HG03571 (cell line): Measurements from ENCODE around the gene BPIFB6.

Source experiments
- ATAC-seq: cut with Tn5 transposase; IDR thresholded peaks from one replicate; pipeline ENCODE4 v1.9.1; 2021; ENCODE audit not compliant: unreplicated experiment

BPIFB6 gene

DNA sequence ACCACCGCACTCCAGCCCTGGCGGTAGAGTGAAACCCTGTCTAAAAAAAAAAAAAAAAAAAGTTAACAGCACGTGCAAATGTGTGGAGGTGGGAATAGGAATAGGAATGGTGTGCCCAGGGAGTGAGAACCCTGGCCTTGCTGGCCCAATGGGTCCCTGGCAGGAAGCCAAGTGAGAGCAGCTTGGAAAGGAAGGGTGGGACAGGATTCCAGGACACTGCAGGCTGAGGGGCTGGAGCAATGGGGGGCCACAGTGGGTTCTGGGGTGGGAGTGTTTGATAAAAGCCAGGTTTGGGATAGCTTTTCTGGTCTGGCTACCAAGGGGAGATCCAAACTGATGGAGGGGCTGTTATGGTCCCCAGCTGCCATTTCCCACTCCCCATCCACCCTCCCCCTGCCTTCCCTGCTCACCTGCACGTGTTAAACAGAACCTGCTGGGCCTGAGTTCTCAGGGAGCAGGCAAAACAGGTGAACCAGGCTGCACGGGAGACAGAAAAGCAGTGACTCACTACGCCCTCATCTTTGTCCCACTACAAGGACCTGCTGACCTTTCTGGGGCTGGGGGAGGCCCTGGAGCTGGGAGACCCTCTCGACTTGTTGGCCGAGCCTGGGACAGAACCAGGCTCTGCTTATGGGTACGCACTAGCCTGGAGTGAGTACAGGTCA lies 30.5 kb upstream of the BPIFB6 start:
- no peak for ATAC-seq

DNA sequence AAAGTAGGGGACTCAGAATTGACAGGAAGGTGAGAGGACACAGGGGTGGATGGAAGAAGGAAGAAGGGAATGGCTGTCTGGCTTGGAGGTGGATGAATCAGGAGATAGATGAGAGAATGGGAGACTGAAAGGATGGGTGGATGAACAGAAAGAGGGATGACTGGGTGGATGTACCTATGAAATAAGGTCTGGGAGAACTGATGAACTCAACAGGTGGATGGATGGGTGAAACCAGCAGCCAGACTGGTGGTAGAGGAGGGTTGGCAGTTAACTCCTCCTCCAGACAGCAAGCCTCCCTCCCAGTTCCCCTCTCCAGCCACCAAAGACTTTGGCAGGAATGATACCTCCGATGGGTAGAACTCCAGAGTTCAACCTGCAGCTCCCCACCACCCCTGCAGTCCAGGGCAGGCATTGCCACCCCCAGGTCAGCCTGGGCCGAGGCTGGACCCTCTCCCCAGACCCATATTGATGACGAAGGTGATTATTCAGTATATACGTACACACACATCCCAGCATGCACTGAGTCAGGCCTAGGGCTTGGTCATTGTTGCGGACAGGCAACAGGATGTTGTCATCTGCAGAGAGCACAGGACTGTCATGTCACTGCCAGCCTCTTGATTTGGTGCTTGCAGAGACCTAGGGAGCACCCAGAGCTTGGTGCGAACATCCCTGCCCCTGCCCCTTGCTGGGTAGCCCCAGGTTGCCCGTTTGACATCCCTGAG lies 29.2 kb upstream of the BPIFB6 start:
- no peak for ATAC-seq

DNA sequence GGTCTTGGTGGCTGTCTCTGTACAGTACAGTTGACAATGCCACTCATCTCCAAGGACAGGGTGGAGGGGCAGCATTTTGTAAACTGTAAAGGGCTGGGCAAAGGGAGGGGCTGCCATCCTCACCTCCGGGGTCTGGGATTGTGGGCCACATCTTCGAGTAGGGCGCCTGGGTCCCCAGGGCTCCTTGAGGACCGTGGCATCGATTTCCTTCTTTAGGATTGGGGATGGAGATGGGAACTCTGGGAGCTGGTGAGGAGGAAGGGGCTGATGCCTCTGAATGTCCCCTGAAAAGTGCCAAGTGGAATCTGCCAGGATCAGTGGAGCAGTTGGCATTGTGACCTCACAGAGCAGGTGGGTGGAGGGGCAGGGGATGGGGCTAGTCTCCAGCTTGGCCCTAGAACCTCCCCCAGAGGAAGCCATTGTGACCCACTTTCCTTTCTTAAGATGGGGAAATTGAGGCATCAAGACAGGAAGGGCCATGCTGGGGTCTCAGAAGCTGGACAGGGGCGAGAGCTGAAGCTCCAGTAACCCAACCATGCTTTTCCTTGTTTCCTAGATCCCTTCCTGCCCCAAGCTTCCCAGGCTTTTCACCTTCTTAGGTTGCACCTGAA lies 27.2 kb upstream of the BPIFB6 start, which contains the start of gene SUN5:
TSS of gene SUN5 (minus strand) at position 293 of the 611 bp plus-strand sequence. CDS start at position 200, 93 bp downstream.
- ATAC-seq: no peak

DNA sequence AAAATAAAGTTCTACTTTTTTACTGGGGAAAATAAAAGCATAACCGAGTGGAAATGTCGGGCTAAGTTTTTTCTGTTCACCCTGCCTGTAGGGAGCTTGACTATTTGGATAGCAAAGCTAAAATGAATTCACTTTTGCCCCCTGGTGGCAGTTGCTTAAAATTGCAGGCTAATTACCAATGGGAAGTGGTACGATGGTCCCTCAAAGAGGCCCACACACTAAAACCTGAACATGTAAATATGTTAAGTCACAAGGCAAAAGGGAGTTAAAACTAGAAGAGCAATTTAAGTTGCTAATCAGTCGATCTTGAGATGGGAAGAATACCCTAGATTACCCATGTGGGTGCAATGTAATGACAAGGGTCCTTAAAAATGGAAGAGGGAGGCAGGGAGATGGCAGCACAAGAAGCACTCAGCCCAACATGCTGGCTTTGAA lies 26.3 kb upstream of the BPIFB6 start:
- ATAC-seq: no peak

DNA sequence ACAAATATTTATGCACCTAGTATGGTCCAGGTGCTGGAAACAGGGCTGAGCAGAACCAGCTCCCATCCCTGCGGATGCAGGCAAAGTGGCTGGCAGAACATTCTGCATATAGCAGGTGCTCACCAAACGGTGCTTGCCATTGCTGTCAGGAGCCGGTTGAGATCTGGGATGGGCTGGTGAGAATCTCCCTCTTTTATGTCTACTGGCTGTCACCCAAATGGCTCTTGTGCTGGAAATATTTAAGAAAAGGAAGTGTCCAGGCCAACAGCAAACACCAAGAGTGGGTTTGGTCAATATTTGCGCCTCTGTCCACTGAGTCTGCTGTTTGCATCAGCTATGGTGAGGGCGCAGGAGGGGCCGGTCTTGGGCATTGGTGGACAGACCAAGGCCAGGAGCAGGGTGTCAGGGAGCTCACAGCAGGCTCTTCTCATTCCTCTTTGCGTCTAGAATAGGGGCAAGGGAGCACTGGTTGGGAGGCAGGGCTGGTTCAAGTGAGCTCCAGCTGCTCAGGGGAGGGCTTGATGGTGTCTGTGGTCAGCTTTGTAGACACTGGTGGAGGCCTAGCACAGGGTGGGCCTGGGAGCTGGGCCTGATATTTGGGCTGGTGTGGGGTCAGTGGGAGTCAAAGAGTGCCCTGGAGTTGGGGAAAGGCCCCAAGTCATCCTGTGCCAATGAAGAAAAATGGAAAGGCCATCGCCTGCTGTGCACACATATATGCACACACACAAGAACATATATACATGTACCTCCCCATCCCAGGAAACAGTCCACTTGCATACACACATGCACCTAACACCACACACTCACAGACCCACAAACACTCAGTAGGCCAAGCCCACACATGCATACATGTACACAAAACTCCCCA lies 25.3 kb upstream of the BPIFB6 start:
- ATAC-seq: no peak

DNA sequence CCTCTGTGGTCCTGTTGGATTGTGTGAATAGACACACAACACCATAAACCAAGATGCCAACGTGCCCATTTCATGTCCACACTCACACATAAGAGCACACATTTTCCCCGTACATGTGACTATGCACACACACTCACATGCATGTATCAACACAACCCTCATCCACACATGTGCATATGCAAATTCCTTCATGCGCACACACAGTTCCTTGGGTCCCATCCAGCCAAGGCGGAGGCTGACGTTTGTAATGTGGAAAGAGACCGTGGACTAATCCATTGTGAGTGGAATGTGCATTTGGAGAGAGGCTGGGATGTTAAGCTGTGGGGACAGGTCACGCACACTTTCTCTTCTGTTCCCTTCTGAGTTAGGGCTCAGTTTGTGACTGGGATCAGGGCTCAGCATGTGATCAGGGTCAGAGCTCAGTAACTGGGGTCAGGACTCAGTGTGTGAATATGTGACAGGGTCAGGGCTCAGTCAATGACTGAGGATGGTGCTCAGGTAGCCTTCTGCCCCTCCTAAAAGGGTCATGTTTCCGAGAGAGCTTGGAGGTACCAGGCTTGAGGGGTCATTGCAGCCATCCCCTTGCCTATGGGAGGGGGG lies 24.6 kb upstream of the BPIFB6 start:
- ATAC-seq: no peak

DNA sequence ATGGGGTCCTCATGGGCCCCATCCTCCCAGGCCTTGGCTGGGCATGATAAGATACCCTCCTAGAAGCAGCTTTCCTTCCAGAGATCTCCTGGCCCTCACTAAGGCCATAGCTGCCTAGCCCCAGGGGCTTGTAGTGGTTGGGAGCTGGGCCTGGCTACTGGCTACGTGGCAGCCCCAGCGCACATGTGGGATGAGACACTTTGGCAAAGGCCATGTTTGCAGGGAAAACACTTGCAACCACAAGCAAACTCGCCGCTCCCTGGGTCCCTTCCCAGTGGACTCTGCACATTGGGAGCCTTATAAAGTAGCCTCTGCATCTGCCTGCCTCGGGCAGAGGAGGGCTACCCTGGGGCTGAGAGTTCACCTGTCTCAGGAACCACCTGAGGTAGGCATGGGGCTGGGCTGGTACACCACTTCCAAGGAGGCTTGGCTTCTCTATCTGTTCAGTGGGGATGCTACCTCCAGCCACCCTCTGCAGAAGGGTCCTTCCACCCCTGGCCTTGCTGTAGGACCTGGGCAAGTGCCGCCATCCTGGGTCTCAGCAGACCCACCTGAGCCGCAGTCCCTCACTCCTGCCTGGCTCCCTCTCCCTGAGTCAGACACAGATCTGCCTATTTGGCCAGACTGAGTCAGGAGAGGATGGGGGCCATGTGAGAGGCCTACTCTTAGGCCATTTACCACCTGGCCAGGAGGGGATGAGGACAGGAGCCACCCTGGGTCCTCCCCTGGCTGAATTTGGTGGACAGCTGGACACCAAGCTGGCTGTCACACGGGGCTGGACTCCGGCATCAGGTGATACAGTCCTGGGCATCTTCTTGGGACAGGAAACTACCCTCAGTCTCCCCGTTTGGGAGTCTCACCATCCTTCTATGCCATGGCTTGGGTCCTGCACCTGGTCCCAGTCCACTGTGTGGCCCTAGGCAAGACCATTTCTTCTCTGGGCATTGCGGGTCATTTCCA lies 23.8 kb upstream of the BPIFB6 start, which contains the start of gene BPIFB2:
TSS of gene BPIFB2 (plus strand) at position 329 of the 960 bp plus-strand sequence. CDS start 871 bp downstream, outside the sequence.
- ATAC-seq: no peak

DNA sequence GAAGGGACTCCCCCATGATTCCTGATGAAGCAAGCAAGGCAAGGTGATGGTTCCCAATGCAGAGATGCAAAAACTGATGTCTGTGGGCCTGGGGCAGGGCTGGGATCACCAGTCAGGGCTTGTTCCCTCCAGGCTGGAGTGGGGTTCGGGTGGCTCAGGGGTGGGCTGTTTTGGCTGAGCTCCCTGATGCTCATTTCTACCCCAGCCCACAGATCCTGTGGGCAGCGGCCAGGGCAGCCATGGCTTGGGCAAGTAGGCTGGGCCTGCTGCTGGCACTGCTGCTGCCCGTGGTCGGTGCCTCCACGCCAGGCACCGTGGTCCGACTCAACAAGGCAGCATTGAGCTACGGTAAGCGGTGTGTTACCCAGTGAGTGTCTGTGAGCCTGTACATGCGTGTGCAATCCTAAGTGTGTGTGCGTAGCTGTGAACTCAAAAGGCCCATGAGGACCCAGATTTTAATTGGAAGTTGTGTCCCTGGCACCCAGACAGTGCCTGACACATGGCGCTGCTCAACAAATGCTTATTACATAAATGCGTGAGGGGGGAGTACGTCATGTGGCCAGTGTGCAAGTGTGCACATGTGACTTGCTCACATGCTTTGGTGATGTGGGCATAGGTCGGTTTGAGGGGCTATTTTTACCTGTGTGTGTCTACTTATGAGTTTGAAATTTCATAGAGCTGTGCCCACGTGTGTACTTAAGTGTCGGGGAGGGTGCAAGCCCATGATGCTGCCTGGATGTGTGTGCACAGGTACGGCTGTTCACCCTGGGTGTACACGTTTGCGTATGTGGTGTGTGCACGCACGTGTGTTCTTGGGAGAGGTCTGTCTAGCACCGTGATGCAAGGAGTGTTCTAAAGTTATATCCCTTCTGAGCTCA lies 22.9 kb upstream of the BPIFB6 start:
- no peak for ATAC-seq

DNA sequence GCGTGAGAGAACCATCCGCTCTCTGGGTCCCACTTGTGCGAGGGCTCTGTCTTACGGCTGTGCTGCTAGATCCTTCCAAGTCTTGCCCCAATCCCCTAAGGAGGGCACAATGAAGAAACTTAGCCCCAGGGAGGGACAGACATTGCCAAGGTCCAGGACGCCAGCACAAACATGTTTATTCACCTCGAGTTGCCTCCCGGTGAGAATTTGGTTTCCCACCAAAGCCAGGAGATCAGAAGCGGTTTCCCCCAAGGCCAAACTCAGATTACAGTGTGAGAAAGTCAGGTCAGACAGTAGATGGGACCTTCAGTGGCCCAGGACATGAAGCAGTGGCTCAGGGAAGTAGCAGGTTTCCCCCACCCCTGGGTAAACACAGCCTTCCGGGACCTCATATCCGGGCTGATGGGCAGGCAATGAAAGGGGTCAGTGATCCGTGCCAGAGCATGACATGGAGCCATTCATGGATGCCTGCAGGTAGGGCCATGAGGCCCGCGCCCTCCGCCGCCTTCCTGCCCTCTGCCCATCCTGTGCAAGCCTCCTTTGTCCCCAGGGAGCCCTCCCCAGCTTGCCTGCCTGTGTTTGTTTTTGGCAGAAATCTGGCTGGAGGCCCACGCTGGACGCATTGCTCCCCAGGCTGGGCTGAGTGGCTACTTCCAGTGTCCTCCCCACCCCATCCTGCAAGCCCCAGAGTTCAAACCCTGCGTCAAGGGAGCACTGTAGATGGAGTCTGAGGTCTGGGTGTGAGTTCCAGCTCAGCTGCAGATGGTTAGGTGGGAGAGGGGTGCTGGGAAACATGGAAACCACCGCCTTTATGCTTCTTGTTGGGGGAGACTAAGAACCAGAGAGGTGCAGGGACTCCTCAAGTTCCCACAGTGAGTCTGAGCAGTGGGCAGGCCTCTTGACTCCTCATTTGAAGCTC lies 22.0 kb upstream of the BPIFB6 start:
- no peak for ATAC-seq

DNA sequence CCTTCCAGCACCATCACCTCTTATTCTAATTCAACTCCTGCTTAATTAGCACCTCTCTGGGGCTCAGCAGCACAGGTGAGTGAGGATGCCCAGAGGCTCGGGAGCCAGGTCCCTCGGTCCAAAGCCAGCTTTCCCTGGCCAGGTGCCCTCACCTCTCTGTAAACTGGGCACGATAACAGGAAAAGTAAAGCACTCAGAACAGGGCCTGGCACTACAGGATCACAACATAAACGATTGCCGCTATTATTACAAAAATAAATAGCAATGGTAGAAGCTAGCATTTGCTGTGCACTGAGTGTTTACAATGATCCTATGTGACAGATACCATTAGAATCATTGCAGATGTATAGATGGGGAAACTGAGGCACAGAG lies 21.3 kb upstream of the BPIFB6 start:
- ATAC-seq: no peak

DNA sequence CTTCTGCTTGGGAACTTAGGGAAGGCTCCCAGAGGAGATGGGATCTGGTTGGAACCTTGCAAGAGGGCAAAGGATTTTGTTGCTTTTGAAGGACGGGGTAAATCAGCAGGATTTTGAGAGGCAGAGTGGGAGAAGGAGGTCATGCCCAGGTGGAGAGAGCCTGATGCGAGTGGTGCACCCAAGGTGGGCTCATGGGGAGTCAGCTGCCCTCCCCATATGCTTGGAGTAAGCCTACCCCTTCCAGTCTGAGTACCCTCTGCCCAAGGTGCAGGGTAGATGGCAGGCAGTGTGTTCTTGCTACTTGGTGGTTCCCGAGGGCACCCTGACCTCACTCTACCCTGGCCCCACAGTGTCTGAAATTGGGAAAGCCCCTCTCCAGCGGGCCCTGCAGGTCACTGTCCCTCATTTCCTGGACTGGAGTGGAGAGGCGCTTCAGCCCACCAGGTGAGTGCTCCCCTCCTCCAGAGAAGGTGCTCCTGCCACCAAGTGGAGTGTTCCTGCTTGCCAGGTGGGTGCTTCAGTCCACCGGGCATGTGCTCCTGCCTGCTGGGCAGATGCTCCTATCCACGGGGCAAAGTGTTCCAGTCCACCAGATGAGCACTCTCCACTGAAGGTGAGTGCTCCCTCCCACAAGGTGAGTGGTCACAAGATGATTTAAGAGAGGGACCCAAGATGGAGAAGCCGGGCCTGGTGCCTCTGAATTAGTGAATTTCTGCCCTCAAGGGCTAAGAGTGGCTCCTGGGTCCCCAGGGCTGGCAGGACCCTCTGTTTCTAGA lies 20.6 kb upstream of the BPIFB6 start:
- no peak for ATAC-seq

DNA sequence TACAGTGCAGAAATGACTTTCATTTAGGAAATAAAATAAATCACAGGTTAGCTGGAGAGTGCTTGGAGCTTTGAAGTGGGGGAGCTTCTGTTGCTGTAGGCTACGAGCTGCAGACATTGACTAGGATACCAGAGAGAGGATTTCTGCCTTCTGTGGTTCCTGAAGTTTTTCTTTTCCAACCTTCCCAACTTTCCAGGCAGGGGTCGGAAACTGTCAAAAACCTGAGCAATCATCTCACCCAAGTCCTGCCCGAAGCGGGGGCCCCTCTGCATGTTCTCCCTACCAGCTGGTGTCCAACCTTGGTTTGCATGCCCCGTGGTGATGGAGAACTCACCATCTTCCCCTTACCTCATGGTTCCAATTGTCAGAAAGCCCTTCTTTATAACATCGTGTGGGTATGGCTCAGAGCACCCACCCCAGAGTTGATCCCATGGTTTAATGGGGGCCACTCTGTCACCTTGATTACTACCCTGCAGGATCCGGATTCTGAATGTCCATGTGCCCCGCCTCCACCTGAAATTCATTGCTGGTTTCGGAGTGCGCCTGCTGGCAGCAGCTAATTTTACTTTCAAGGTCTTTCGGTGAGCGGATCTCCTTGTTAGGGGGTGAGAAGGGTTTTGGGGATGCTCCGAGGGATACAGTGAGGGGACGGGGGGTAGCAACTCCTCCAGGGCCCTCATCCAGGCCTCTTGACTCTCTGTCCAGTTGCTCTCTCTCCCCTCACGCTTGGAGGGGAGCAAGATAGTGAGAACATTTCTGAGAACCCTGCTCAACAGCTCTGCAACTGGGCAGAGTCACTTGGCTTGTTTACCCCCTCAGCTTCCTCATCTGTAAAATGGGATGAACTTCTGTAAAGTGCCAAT lies 18.9 kb upstream of the BPIFB6 start:
- no peak for ATAC-seq

DNA sequence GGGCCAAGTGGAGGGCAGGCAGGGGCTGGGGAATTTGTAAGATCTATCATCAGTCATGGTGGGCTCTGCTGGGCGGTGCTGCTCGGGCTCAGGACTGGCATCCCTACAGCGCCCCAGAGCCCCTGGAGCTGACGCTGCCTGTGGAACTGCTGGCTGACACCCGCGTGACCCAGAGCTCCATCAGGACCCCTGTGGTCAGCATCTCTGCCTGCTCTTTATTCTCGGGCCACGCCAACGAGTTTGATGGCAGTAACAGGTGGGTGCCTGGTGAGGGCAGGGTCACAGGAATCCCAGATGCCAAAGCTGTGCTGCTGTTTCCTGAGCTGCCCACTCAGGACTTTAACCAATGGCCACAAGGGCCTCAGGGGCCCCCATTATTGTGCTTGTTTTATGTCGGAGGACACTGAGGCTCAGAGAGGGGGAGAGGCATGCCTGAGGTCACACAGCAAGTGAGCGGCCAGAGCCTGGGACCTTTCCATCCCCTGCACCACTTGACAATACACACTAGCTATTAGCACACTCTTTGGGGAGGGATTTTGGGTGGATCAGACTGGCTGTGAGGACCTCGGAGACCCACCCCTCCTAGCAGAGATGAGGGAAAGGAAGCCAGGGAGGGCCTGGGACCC lies 17.6 kb upstream of the BPIFB6 start:
- ATAC-seq: no peak

DNA sequence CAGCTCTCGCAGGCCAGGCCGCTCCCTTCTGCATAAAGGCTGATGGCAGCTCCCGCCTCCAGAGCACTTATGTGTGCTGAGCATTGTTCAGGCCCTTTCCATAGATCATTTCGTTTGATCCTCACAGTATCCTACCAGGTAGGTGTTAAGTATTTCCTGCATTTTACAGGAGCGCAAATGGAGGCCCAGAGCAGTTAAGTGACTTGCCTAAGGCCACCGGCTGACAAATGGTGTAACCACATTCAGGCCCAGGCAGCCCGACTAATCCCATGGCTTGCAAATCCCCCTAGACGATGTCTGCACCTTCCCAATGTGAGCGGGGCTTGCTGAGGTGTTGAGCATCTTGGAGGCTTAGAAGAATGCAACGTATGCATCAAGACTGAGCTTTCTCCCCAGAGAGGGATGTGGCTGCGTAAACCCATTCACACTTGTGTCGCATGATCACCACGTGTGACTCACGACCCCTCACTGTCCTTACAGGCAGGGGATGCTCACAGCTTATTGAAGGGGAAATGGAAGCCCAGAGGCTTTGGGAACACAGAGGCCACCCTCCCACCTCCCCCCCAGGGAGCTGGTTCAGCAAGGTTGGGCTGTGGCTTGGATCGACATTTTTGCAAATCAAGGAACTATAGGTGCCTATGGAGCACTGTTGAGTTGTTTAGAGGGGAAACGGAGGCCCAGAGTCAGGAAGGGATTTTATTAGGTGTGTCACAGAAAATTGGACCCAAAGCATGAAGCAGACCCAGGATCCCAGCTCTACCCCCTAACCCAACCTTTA lies 16.9 kb upstream of the BPIFB6 start:
- ATAC-seq: no peak

DNA sequence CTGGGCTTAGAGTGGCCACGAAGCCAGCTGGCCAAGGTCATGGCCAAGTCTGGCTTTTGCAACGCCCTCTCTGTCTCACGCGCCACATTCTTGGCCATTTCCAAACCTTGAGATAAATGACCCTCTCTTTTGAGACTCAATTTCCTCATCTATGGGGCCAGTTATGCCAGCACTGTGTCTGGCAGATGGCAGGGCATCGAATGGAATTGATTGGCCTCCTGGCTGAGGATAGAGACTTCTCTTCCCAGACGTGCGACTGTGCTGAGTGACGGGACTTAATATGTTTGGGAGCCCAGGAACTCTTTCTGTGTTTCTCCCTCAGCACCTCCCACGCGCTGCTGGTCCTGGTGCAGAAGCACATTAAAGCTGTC lies 16.3 kb upstream of the BPIFB6 start:
- no peak for ATAC-seq
